GM12878 (cell line): ENCODE results near the gene CDKN1C. TPM values are rescaled to one million over a fixed set of nuclear protein-coding genes. Genes with fewer than 3 reads are reported as not detected.

Experiments used
- ATAC-seq: fragments of 200-7000 bp; cut with Tn5 transposase; 3 replicates; pipeline ENCODE4 v1.9.1; 2020; ENCODE audit warnings: mild to moderate bottlenecking, moderate library complexity
- BruUV-seq: library from RNA; stranded (reverse); fragments of 400-500 nt; replicated peaks from 2 replicates; lab custom pipeline; 2021; lab: Mats Ljungman, UMichigan
- CTCF ChIA-PET: fragments of 300-600 bp; sonication (Branson Sonifier 250); formaldehyde crosslinking; extraction: SDS; loops from one replicate; lab custom pipeline; 2021; ENCODE audit warnings: inconsistent platforms; lab: Yijun Ruan, JAX
- POLR2A ChIA-PET: fragments of 350-600 bp; formaldehyde crosslinking; extraction: SDS; loops from one replicate; lab custom pipeline; 2021; ENCODE audit warnings: inconsistent platforms; lab: Charles Lee
- RAD21 ChIA-PET: fragments of 300-600 bp; sonication (Branson Sonifier 250); formaldehyde crosslinking; loops from one replicate; lab custom pipeline; 2023; ENCODE audit warnings: antibody characterized with exemption; ENCODE audit not compliant: unreplicated experiment; lab: Charles Lee
- SMC1A ChIA-PET: fragments of 300-600 bp; sonication (Branson Sonifier 250); formaldehyde crosslinking; loops from one replicate; lab custom pipeline; 2023; ENCODE audit not compliant: unreplicated experiment, uncharacterized antibody; lab: Charles Lee
- DNase-seq: peaks from one replicate; pipeline ENCODE4 v3.0.0-alpha.2; 2011; ENCODE audit warnings: low read depth, low spot score
- FAIRE-seq: peaks from 3 replicates; lab custom pipeline; 2011; peaks lifted over from hg19 to GRCh38; lab: Jason Lieb, UNC
- H2AFZ ChIP-seq: 2 replicates; pipeline ENCODE4 v1.6.0; 2011; ENCODE audit warnings: low read depth, low read length, control low read depth; ENCODE audit not compliant: control insufficient read depth
- H3K27ac ChIP-seq: 2 replicates; pipeline ENCODE4 v1.5.1; 2011; ENCODE audit warnings: control low read depth; ENCODE audit not compliant: control insufficient read depth, insufficient read depth
- H3K27me3 ChIP-seq, 2 experiments: replicated peaks in 1 of 2; 2 replicates each; pipeline versions ENCODE4 v1.6.0 to v1.6.1; 2011; ENCODE audit warnings: low read length in 1 of 2; ENCODE audit not compliant: control insufficient read depth in 2 of 2, insufficient read depth in 2 of 2
- H3K36me3 ChIP-seq, 2 experiments: 2 replicates each; pipeline ENCODE4 v1.5.1; 2011; ENCODE audit warnings: low read length in 1 of 2; ENCODE audit not compliant: control insufficient read depth in 2 of 2, insufficient read depth in 2 of 2
- H3K4me1 ChIP-seq: 2 replicates; pipeline ENCODE4 v1.6.1; 2011; ENCODE audit warnings: mild to moderate bottlenecking, low read length, moderate library complexity, mixed read lengths; ENCODE audit not compliant: control insufficient read depth, insufficient read depth
- H3K4me2 ChIP-seq: 2 replicates; pipeline ENCODE4 v1.6.0; 2011; ENCODE audit warnings: control low read depth; ENCODE audit not compliant: control insufficient read depth, insufficient read depth
- H3K4me3 ChIP-seq: fragments of 200-600 bp; sonication (generic); 2 replicates; pipeline ENCODE4 v1.5.1; 2016
- H3K79me2 ChIP-seq: 2 replicates; pipeline ENCODE4 v1.6.0; 2011; ENCODE audit warnings: low read length; ENCODE audit not compliant: control insufficient read depth, insufficient read depth
- H3K9ac ChIP-seq: 2 replicates; pipeline ENCODE4 v1.8.0; 2011; ENCODE audit warnings: low read length, control low read depth, mixed read lengths; ENCODE audit not compliant: control insufficient read depth, insufficient read depth
- H3K9me3 ChIP-seq: replicated peaks from 3 replicates; pipeline ENCODE4 v1.5.1; 2011; ENCODE audit warnings: mild to moderate bottlenecking, low read length; ENCODE audit not compliant: control insufficient read depth, insufficient read depth
- H4K20me1 ChIP-seq: 2 replicates; pipeline ENCODE4 v1.6.0; 2011; ENCODE audit not compliant: control insufficient read depth, insufficient read depth
- BHLHE40 ChIP-seq, 2 experiments: fragments of 450-650 bp in 1 of 2; IDR thresholded peaks; 2 replicates each; pipeline ENCODE4 v1.6.1; 2011 to 2017; ENCODE audit warnings: low read depth in 2 of 2, borderline replicate concordance in 1 of 2, improper control_type of control experiment in 1 of 2, low read length in 1 of 2, mild to moderate bottlenecking in 1 of 2
- CBX3 ChIP-seq: fragments of 200-600 bp; sonication (generic); IDR thresholded peaks from 2 replicates; pipeline ENCODE4 v1.6.1; 2016; ENCODE audit warnings: low read depth, borderline replicate concordance
- SUPT20H ChIP-seq: IDR thresholded peaks from 2 replicates; pipeline ENCODE4 v1.6.1; 2011; ENCODE audit warnings: low read depth, mild to moderate bottlenecking, low read length, moderate library complexity, borderline replicate concordance; ENCODE audit not compliant: control insufficient read depth
- WGBS: methylation state at CpG from one replicate; pipeline ENCODE4 v1.1.6; 2016; ENCODE audit warnings: low lambda C conversion rate; ENCODE audit not compliant: insufficient replicate concordance, insufficient coverage; ENCODE audit errors: missing lambda C conversion rate; 5-methylcytosine and 5-hydroxymethylcytosine counted together
- in situ Hi-C: fragments of 300-500 bp; cut with MboI; formaldehyde crosslinking; loops from 9 replicates; pipeline ENCODE4 v1.14.3; 2018; ENCODE audit warnings: mixed read lengths
- intact Hi-C: fragments of 100-400 bp; cut with micrococcal nuclease; formaldehyde crosslinking; loops from one replicate; pipeline ENCODE4 v1.14.2; 2022; ENCODE audit not compliant: unreplicated experiment
- polyA plus RNA-seq, 11 experiments: library from polyadenylated mRNA; depleted of rRNA in 4 of 11; unstranded in 6 of 11; stranded (reverse) in 5 of 11; fragments of >200 nt; fragmentation: Nextera tagmentation in 4 of 11; fragmentation: Illumina TruSeq in 1 of 11; extraction: Ambion mirVana in 4 of 11; extraction: Trizol in 1 of 11; gene quantifications; 1 replicate in 1 of 11; 2 replicates in 10 of 11; pipeline versions ENCODE4 v1.2.1 to v1.2.3, GENCODE V29; 2011 to 2016; ENCODE audit warnings: inconsistent platforms in 2 of 11, missing spikeins in 2 of 11, low read depth in 1 of 11
- total RNA-seq, 4 experiments: library from RNA; depleted of rRNA in 3 of 4; stranded (reverse); fragments of >200 nt in 3 of 4; fragmentation: Illumina TruSeq in 1 of 4; extraction: Trizol in 1 of 4; gene quantifications; 2 replicates each; pipeline versions ENCODE4 v1.2.1 to v1.2.3, GENCODE V29; 2013 to 2021
- TF ChIP-seq, protein P1 (sequence below): fragments of 450-650 bp; formaldehyde crosslinking; IDR thresholded peaks from 2 replicates; pipeline ENCODE4 v1.4.0; 2020; ENCODE audit warnings: mild to moderate bottlenecking, moderate library complexity

Gene CDKN1C
- total and polyA plus RNA-seq, 10 of the 15 experiments (the other 5 are each of a cell fraction or from before 2014, with no cell fraction given) = 0.05 to 0.21 (median 0.14) TPM; not detected in 7

DNA sequence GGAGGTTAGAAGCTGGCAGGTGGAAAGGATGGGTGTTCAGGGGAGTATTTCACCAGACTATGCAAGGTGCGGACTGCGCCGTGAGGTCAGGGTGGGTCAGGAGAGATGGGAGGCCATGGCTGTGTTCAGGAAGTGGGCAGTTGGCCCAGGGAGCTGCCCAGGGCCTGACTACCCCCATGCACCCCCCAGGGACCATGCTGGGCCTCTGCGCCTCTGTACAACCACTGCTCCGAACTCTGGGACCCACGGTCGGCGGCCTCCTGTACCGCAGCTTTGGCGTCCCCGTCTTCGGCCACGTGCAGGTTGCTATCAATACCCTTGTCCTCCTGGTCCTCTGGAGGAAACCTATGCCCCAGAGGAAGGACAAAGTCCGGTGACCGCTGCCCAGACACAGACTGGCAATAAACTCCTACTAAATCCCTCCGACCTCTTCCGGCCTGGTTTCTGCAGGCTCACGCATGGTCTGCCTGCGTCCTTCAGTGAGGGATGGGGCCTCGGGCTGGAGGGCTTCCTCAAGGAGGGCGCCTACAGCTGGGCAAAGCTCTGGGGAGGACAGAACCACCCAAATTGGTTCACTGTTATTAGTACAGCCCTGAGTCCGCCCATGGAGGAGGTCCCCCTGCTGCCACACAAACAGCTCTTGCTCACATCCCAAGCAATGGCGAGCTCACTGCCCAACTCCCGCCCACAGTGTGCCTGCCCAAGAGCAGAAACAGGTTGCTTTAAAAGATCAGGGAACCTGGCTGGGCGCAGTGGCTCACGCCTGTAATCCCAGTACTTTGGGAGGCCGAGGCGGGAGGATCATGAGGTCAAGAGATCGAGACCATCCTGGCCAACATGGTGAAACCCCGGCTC lies 39.5 kb upstream of the CDKN1C start (continued):
- TF ChIP-seq, protein P1, sequence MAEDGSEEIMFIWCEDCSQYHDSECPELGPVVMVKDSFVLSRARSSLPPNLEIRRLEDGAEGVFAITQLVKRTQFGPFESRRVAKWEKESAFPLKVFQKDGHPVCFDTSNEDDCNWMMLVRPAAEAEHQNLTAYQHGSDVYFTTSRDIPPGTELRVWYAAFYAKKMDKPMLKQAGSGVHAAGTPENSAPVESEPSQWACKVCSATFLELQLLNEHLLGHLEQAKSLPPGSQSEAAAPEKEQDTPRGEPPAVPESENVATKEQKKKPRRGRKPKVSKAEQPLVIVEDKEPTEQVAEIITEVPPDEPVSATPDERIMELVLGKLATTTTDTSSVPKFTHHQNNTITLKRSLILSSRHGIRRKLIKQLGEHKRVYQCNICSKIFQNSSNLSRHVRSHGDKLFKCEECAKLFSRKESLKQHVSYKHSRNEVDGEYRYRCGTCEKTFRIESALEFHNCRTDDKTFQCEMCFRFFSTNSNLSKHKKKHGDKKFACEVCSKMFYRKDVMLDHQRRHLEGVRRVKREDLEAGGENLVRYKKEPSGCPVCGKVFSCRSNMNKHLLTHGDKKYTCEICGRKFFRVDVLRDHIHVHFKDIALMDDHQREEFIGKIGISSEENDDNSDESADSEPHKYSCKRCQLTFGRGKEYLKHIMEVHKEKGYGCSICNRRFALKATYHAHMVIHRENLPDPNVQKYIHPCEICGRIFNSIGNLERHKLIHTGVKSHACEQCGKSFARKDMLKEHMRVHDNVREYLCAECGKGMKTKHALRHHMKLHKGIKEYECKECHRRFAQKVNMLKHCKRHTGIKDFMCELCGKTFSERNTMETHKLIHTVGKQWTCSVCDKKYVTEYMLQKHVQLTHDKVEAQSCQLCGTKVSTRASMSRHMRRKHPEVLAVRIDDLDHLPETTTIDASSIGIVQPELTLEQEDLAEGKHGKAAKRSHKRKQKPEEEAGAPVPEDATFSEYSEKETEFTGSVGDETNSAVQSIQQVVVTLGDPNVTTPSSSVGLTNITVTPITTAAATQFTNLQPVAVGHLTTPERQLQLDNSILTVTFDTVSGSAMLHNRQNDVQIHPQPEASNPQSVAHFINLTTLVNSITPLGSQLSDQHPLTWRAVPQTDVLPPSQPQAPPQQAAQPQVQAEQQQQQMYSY = no peak
- TF ChIP-seq BHLHE40 (IDR thresholded peaks at IDR 0.05; ENCODE audit: borderline replicate concordance in 1 of 2, low read depth in 2 of 2, low read length in 1 of 2) (no peak), SUPT20H (no peak)

GRCh38 chr11:2924381-2924780 lies 38.8 kb upstream of the CDKN1C start:
- in situ Hi-C loops (no loop called here), intact Hi-C loops (no loop called here)
- peaks cover 3% of the 10 kb centered on the region; the same call in 1 of the 2 replicates for H3K4me1 ChIP-seq
- H2AFZ ChIP-seq = no peak overlapping the region
- no TSS peak for BruUV-seq
- 36% methylated on average over 9 of the region's 10 CpGs for WGBS
- FAIRE-seq = no peak
- H3K79me2 ChIP-seq = no peaks in the 10 kb centered on the region
- H3K36me3 ChIP-seq = no peaks in the 10 kb centered on the region
- DNase-seq = no peak
- H4K20me1 ChIP-seq = no peaks in the 10 kb centered on the region
- H3K27ac ChIP-seq = no peak overlapping the region
- no peak overlapping the region for H3K4me3 ChIP-seq
- ChIA-PET SMC1A (no interaction called here), RAD21 (no interaction called here), CTCF (no interaction called here), POLR2A (no interaction called here)
- no peaks in the 10 kb centered on the region for H3K9me3 ChIP-seq
- no peak for ATAC-seq
- H3K4me2 ChIP-seq = no peak overlapping the region
- H3K9ac ChIP-seq = no peak overlapping the region
- TF ChIP-seq CBX3 (no peak), BHLHE40 (IDR thresholded peaks at IDR 0.05; ENCODE audit: borderline replicate concordance in 1 of 2, low read depth in 2 of 2, low read length in 1 of 2) (no peak)
- peaks cover 3 to 11% of the 10 kb centered on the region in 2 experiments; a peak in 3 of 4 replicates for H3K27me3 ChIP-seq
